K562 (cell line): ENCODE results near the gene DNMT1. TPM values are rescaled to one million over a fixed set of nuclear protein-coding genes. Genes with fewer than 3 reads are reported as not detected.

Experiments used
- ATAC-seq: fragments of 200-7000 bp; cut with Tn5 transposase; 3 replicates; pipeline ENCODE4 v1.9.1; 2020; ENCODE audit warnings: moderate library complexity
- BruUV-seq: library from RNA; stranded (reverse); fragments of 400-500 nt; replicated peaks from 2 replicates; lab custom pipeline; 2021; lab: Mats Ljungman, UMichigan
- CTCF ChIA-PET: fragments of 300-600 bp; formaldehyde crosslinking; extraction: SDS; loops from one replicate; lab custom pipeline; 2021; ENCODE audit warnings: low intra/inter-chr PET ratio; lab: Yijun Ruan, JAX
- POLR2A ChIA-PET: fragments of 300-600, 350-650 bp; sonication (Branson Sonifier 250); formaldehyde crosslinking; extraction: SDS; loops from one replicate; lab custom pipeline; 2021; ENCODE audit warnings: antibody characterized with exemption, inconsistent platforms; lab: Yijun Ruan, JAX
- DNase-seq, 4 experiments: peaks; one replicate each; pipeline versions ENCODE4 v3.0.0 to v3.0.0-alpha.2; 2011 to 2018; ENCODE audit warnings: low spot score in 3 of 4, mixed read lengths in 3 of 4; ENCODE audit errors: extremely low read depth in 1 of 4
- FAIRE-seq: peaks from 2 replicates; lab custom pipeline; 2011; peaks lifted over from hg19 to GRCh38; lab: Jason Lieb, UNC
- H2AFZ ChIP-seq: 2 replicates; pipeline ENCODE4 v1.6.0; 2011; ENCODE audit warnings: low read depth, low read length, control low read depth, inconsistent platforms
- H3K27ac ChIP-seq: fragments of 200-600 bp; 3 replicates; pipeline ENCODE4 v1.8.0; 2011; ENCODE audit warnings: low read depth, mild to moderate bottlenecking, control low read depth, inconsistent platforms, low read length, moderate library complexity, mixed read lengths; ENCODE audit errors: extremely low read depth
- H3K27me3 ChIP-seq, 2 experiments: fragments of 300-600 bp in 1 of 2; 2 replicates in 1 of 2; 3 replicates in 1 of 2; pipeline versions ENCODE4 v1.6.0 to v1.8.0; 2011; ENCODE audit warnings: inconsistent platforms in 2 of 2, low read length in 2 of 2, mild to moderate bottlenecking in 1 of 2, mixed read lengths in 1 of 2, moderate library complexity in 1 of 2; ENCODE audit not compliant: control insufficient read depth in 2 of 2, insufficient read depth in 2 of 2
- H3K36me3 ChIP-seq: fragments of 300-600 bp; 3 replicates; pipeline ENCODE4 v1.8.0; 2011; ENCODE audit warnings: mild to moderate bottlenecking, low read length, inconsistent platforms; ENCODE audit not compliant: control insufficient read depth, insufficient read depth
- H3K4me1 ChIP-seq, 2 experiments: fragments of 200-600 bp in 1 of 2; replicated peaks in 1 of 2; 2 replicates in 1 of 2; 3 replicates in 1 of 2; pipeline versions ENCODE4 v1.5.1 to v1.8.0; 2011; ENCODE audit warnings: inconsistent platforms in 2 of 2, low read length in 2 of 2, mild to moderate bottlenecking in 1 of 2, mixed read lengths in 1 of 2, moderate library complexity in 1 of 2; ENCODE audit not compliant: control insufficient read depth in 2 of 2, insufficient read depth in 2 of 2
- H3K4me2 ChIP-seq: 2 replicates; pipeline ENCODE4 v1.6.1; 2011; ENCODE audit warnings: low read length, control low read depth, inconsistent platforms, mixed read lengths; ENCODE audit not compliant: insufficient read depth
- H3K4me3 ChIP-seq: fragments of 200-600 bp; sonication (generic), shearing (Covaris generic); 2 replicates; pipeline ENCODE4 v1.5.1; 2016; ENCODE audit warnings: control low read depth, inconsistent platforms
- H3K79me2 ChIP-seq: fragments of 200-600 bp; 3 replicates; pipeline ENCODE4 v1.8.0; 2011; ENCODE audit warnings: low read length, inconsistent platforms; ENCODE audit not compliant: control insufficient read depth, insufficient read depth
- H3K9ac ChIP-seq, 2 experiments: 2 replicates each; pipeline versions ENCODE4 v1.6.0 to v1.6.1; 2011; ENCODE audit warnings: low read depth in 2 of 2, low read length in 2 of 2, control low read depth in 1 of 2, inconsistent platforms in 1 of 2, mild to moderate bottlenecking in 1 of 2, mixed read lengths in 1 of 2; ENCODE audit not compliant: insufficient read depth in 1 of 2
- H3K9me1 ChIP-seq: one replicate; pipeline ENCODE4 v1.6.0; 2011; ENCODE audit warnings: inconsistent platforms, mild to moderate bottlenecking, low read length, moderate library complexity; ENCODE audit not compliant: control insufficient read depth, insufficient read depth
- H3K9me3 ChIP-seq: replicated peaks from 2 replicates; pipeline ENCODE4 v1.5.1; 2011; ENCODE audit warnings: low read depth, low read length, inconsistent platforms; ENCODE audit not compliant: control insufficient read depth, insufficient read depth
- H4K20me1 ChIP-seq: replicated peaks from 2 replicates; pipeline ENCODE4 v1.6.1; 2011; ENCODE audit warnings: low read length, inconsistent platforms, mixed read lengths; ENCODE audit not compliant: control insufficient read depth, insufficient read depth
- DPF2 ChIP-seq: fragments of 450-650 bp; IDR thresholded peaks from 2 replicates; pipeline ENCODE4 v1.6.1; 2016
- ELF4 ChIP-seq: fragments of 450-650 bp; formaldehyde crosslinking; IDR thresholded peaks from 2 replicates; pipeline ENCODE4 v1.4.0; 2022; ENCODE audit warnings: missing genetic modification characterization
- EP400 ChIP-seq: fragments of 450-650 bp; IDR thresholded peaks from 2 replicates; pipeline ENCODE4 v1.6.1; 2017; ENCODE audit warnings: antibody characterized with exemption, mild to moderate bottlenecking, moderate library complexity
- FOXK2 ChIP-seq, 2 experiments: fragments of 450-650 bp; IDR thresholded peaks in 1 of 2; conservative IDR thresholded peaks in 1 of 2; 2 replicates each; pipeline ENCODE4 v1.6.1; 2016; ENCODE audit warnings: low read depth in 2 of 2, mild to moderate bottlenecking in 1 of 2
- NBN ChIP-seq: fragments of 450-650 bp; IDR thresholded peaks from 2 replicates; pipeline ENCODE4 v1.6.1; 2016; ENCODE audit warnings: low read depth, mild to moderate bottlenecking
- NR3C1 ChIP-seq: sonication (generic); formaldehyde crosslinking; IDR thresholded peaks from 2 replicates; pipeline ENCODE4 v1.8.1; 2022; ENCODE audit warnings: missing genetic modification reagents
- OTX1 ChIP-seq: fragments of 450-650 bp; formaldehyde crosslinking; IDR thresholded peaks from 2 replicates; pipeline ENCODE4 v1.4.0; 2022; ENCODE audit warnings: mild to moderate bottlenecking
- POLR2H ChIP-seq: IDR thresholded peaks from 2 replicates; pipeline ENCODE4 v1.6.1; 2016; ENCODE audit warnings: missing genetic modification characterization, low read depth, mild to moderate bottlenecking, control low read depth, missing compliant biosample characterization, moderate library complexity
- ZFP1 ChIP-seq: fragments of 450-650 bp; formaldehyde crosslinking; IDR thresholded peaks from 2 replicates; pipeline ENCODE4 v1.4.0; 2020; ENCODE audit warnings: mild to moderate bottlenecking, mixed read lengths
- ZNF384 ChIP-seq: IDR thresholded peaks from 2 replicates; pipeline ENCODE4 v1.6.1; 2012; ENCODE audit warnings: low read depth, low read length, improper control_type of control experiment
- in situ Hi-C: fragments of 300-500 bp; cut with MboI; formaldehyde crosslinking; loops from 4 replicates; pipeline ENCODE4 v1.15.0; 2018; ENCODE audit warnings: inconsistent platforms, mixed read lengths
- intact Hi-C: fragments of 100-400 bp; cut with micrococcal nuclease; formaldehyde crosslinking; loops from 2 replicates; pipeline ENCODE4 v1.14.2; 2022
- polyA plus RNA-seq, 8 experiments: library from polyadenylated mRNA; depleted of rRNA in 4 of 8; stranded (reverse) in 5 of 8; unstranded in 3 of 8; fragments of >200 nt; fragmentation: Nextera tagmentation in 2 of 8; fragmentation: Illumina TruSeq in 1 of 8; extraction: Ambion mirVana in 2 of 8; extraction: Trizol in 1 of 8; gene quantifications; 2 replicates each; pipeline versions ENCODE4 v1.2.1 to v1.2.3, GENCODE V29; 2011 to 2014; ENCODE audit warnings: inconsistent platforms in 1 of 8, missing spikeins in 1 of 8
- total RNA-seq, 7 experiments: library from RNA; depleted of rRNA in 6 of 7; stranded (reverse); fragments of >200 nt in 6 of 7; fragmentation: Illumina TruSeq in 2 of 7; extraction: Trizol in 2 of 7; gene quantifications; 2 replicates each; pipeline versions ENCODE4 v1.2.1 to v1.2.3, GENCODE V29; 2011 to 2021; ENCODE audit warnings: low replicate concordance in 1 of 7
- TF ChIP-seq, protein P1 (sequence below): fragments of 450-650 bp; formaldehyde crosslinking; conservative IDR thresholded peaks from 2 replicates; pipeline ENCODE4 v1.4.0; 2022; ENCODE audit warnings: mild to moderate bottlenecking, missing genetic modification characterization
- TF ChIP-seq, protein P2 (sequence below): fragments of 450-650 bp; formaldehyde crosslinking; IDR thresholded peaks from 2 replicates; pipeline ENCODE4 v1.4.0; 2022; ENCODE audit warnings: missing genetic modification characterization
- TF ChIP-seq, protein P3 (sequence below): fragments of 450-650 bp; IDR thresholded peaks from 2 replicates; pipeline ENCODE4 v1.6.1; 2017; ENCODE audit warnings: antibody characterized with exemption

The DNMT1 gene
- total and polyA plus RNA-seq, 9 of the 15 experiments (the other 6 are each of a cell fraction or from before 2014, with no cell fraction given), result 80.1 to 271 (median 121) TPM

GRCh38 chr19:10104130-10104513, 90.6 kb downstream of the DNMT1 start:
- H3K36me3 ChIP-seq, result peaks cover 22% of the 10 kb centered on the region
- H2AFZ ChIP-seq, result peak overlapping the region; percentile 75
- no peaks in the 10 kb centered on the region for H3K9me1 ChIP-seq
- peaks cover 31% of the 10 kb centered on the region for H3K79me2 ChIP-seq
- in situ Hi-C loops (no loop called here), intact Hi-C loops (no loop called here)
- TF ChIP-seq POLR2H (peak; percentile 43), ZNF384 (0 out of 2 replicates have a peak, but pooled peaks have one; percentile 10), ZFP1 (CRISPR knock-in tag) (no peak), ELF4 (peak; percentile 48; the same call in 1 of the 2 replicates), OTX1 (CRISPR knock-in tag) (peak; percentile 71; the same call in 1 of the 2 replicates), EP400 (peak; percentile 23; the same call in 1 of the 2 replicates), NR3C1 (CRISPR knock-in tag) (no peak), FOXK2 (conservative IDR thresholded peaks at IDR 0.05 in 1 of 2, IDR thresholded peaks at IDR 0.05 in 1 of 2; ENCODE audit: low read depth in 2 of 2) (0 out of 4 replicates have a peak, but pooled peaks of 1 of the 2 experiments have one; percentile 4), NBN (peak; percentile 21; the same call in 1 of the 2 replicates), DPF2 (0 out of 2 replicates have a peak, but pooled peaks have one; percentile 18)
- TF ChIP-seq, protein P1, sequence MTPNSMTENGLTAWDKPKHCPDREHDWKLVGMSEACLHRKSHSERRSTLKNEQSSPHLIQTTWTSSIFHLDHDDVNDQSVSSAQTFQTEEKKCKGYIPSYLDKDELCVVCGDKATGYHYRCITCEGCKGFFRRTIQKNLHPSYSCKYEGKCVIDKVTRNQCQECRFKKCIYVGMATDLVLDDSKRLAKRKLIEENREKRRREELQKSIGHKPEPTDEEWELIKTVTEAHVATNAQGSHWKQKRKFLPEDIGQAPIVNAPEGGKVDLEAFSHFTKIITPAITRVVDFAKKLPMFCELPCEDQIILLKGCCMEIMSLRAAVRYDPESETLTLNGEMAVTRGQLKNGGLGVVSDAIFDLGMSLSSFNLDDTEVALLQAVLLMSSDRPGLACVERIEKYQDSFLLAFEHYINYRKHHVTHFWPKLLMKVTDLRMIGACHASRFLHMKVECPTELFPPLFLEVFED, result 0 out of 2 replicates have a peak, but pooled peaks have one; percentile 33
- TF ChIP-seq, protein P2, sequence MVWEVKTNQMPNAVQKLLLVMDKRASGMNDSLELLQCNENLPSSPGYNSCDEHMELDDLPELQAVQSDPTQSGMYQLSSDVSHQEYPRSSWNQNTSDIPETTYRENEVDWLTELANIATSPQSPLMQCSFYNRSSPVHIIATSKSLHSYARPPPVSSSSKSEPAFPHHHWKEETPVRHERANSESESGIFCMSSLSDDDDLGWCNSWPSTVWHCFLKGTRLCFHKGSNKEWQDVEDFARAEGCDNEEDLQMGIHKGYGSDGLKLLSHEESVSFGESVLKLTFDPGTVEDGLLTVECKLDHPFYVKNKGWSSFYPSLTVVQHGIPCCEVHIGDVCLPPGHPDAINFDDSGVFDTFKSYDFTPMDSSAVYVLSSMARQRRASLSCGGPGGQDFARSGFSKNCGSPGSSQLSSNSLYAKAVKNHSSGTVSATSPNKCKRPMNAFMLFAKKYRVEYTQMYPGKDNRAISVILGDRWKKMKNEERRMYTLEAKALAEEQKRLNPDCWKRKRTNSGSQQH, result 0 out of 2 replicates have a peak, but pooled peaks have one; percentile 39
- TF ChIP-seq, protein P3, sequence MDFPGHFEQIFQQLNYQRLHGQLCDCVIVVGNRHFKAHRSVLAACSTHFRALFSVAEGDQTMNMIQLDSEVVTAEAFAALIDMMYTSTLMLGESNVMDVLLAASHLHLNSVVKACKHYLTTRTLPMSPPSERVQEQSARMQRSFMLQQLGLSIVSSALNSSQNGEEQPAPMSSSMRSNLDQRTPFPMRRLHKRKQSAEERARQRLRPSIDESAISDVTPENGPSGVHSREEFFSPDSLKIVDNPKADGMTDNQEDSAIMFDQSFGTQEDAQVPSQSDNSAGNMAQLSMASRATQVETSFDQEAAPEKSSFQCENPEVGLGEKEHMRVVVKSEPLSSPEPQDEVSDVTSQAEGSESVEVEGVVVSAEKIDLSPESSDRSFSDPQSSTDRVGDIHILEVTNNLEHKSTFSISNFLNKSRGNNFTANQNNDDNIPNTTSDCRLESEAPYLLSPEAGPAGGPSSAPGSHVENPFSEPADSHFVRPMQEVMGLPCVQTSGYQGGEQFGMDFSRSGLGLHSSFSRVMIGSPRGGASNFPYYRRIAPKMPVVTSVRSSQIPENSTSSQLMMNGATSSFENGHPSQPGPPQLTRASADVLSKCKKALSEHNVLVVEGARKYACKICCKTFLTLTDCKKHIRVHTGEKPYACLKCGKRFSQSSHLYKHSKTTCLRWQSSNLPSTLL, result no peak
- peak in 1 of 4 experiments; percentile 1 for DNase-seq
- H3K9me3 ChIP-seq, result no peaks in the 10 kb centered on the region
- no TSS peak for BruUV-seq
- H4K20me1 ChIP-seq, result no peaks in the 10 kb centered on the region
- no peak for FAIRE-seq
- no peak for ATAC-seq
- H3K4me1 ChIP-seq, result peaks cover 34 to 41% of the 10 kb centered on the region in 2 experiments
- H3K4me2 ChIP-seq, result no peak overlapping the region
- peak overlapping the region; percentile 74; the same call in 2 of the 3 replicates for H3K27ac ChIP-seq
- H3K27me3 ChIP-seq, result no peaks in the 10 kb centered on the region
- ChIA-PET POLR2A (interaction anchor here (1.0 to 1.4 kb wide), 2 partner anchors 10 to 11 kb away, joined by 3 read pairs; no protein-coding TSS in a partner anchor), CTCF (no interaction called here)
- no peak overlapping the region for H3K4me3 ChIP-seq
- peak overlapping the region in 1 of 2 experiments; percentile 45; a peak in 2 of 4 replicates for H3K9ac ChIP-seq
